ENCODE measurements around the gene SYNPO2. TPM values are rescaled to one million over a fixed set of nuclear protein-coding genes. Genes with fewer than 3 reads are reported as not detected.
"Not testable (repeated sequence)": the region's sequence is repeated elsewhere in the genome, so short reads cannot be mapped to it uniquely, and the experiment has no call there.

Gene SYNPO2
- total RNA-seq, 2 donors from 2014 or later = 960 to 1,079 TPM

GRCh38 chr4:118878507-118878906, 10.1 kb upstream of the SYNPO2 start:
- intact Hi-C loops (cut with DNase I) = not testable (repeated sequence)

GRCh38 chr4:118879409-118879808, 9.2 kb upstream of the SYNPO2 start:
- intact Hi-C loops (cut with DNase I) = no loop called here

More at GRCh38 chr4:118878507-118878906, 10.1 kb upstream of the SYNPO2 start:
- not testable (repeated sequence) for DNase-seq (ENCODE audit: low spot score)

GRCh38 chr4:118881512-118882146, 7.0 kb upstream of the SYNPO2 start:
- intact Hi-C loops (cut with DNase I) = no loop called here
- DNase-seq (ENCODE audit: low spot score) = no peak

More at GRCh38 chr4:118879409-118879808, 9.2 kb upstream of the SYNPO2 start:
- DNase-seq (ENCODE audit: low spot score) = no peak

DNA sequence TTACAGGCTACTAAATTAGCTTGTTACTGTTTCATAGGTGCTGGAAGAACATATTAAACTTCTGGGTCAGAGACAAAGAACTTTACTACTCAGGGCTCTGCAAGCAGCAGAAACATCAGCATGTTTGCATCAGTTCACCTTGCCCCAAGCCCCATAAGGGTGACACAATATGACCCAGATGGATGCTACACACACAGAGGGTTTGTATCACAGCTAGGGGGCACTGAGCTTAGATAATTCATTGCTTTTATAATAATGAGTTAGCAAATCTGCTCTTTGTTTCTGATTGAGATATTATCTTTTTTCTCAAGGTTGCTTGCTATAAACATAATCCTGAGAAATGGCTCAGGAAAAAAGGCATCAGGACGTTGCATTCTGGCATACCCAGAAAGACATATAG, 4.8 kb upstream of the SYNPO2 start:
- DNase-seq (ENCODE audit: low spot score) = no peak
- intact Hi-C loops (cut with DNase I) = no loop called here

DNA sequence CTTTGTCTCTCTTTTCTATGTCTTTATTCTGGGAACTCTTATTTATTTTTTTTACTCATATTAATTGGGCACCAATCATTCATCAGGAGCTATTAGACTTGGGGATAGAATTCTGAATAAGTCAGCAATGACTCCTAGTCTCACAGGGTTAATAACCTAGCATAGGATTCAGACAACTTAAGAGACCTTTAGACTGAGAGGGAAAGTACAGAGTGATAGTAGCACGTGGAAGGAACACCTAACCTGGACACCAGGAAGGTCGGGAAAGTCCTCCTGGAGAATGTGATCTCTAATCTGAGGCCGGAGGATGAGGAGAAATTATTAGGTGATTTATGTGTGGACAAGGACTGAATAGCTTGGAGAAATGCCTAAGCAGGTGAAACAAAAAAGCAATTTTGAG, 3.9 kb upstream of the SYNPO2 start:
- no peak for DNase-seq (ENCODE audit: low spot score)
- intact Hi-C loops (cut with DNase I) = loop anchor here in 1 of 2 donors (5.0 kb wide), 1 partner anchor 112 kb away; no protein-coding TSS in a partner anchor

- DNase-seq (ENCODE audit: low spot score) = no peak
- intact Hi-C loops (cut with DNase I) = loop anchor here in 1 of 2 donors (5.0 kb wide), 1 partner anchor 117 kb away; no protein-coding TSS in a partner anchor
Measured at GRCh38 chr4:118889312-118889691, 648 bp downstream of the SYNPO2 start.

DNA sequence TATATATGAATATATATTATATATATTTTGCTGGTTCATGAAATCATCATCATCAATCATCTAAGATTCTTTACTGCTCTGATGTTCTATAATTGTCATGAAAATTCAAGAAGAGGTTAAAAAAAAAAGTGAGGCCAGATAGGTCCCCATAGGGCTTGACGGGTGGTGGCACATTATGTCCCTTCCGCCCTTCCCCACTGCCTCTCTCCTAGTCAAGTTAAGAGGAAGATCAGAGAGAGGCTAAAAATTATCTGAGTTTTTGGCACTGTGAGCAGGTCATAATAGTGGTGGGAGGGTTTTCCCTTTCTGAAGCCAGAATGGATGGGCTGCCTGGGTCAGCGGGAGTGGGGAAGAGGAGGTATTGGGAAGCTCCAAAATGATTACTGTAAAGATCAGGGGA, 5.4 kb downstream of the SYNPO2 start:
- DNase-seq (ENCODE audit: low spot score) = no peak
- intact Hi-C loops (cut with DNase I) = loop anchor here in 1 of 2 donors (10.0 kb wide), 1 partner anchor 119 kb away; no protein-coding TSS in a partner anchor

DNA sequence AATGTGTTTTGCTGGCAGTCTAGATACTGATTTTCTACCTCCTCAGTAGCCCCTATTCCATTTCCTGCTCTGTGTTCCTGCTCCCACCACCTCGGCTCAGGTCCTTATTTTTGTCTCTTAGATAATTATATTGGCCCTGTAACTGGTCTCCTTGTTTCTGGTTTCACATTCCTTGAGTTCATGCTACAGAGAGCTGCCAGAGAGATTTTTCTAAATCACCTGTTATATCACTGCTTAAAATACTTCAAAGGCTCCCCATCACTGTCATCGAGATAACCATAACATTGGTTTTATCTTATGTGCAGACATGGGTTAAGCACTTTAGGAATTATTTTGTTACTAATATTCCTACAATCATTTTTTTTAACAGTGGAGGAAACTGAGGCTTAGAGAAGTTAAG, 9.6 kb downstream of the SYNPO2 start:
- DNase-seq (ENCODE audit: low spot score) = no peak
- intact Hi-C loops (cut with DNase I) = loop anchor here (5.0 to 10.0 kb wide), 2 partner anchors 69 to 123 kb away; no protein-coding TSS in a partner anchor

DNA sequence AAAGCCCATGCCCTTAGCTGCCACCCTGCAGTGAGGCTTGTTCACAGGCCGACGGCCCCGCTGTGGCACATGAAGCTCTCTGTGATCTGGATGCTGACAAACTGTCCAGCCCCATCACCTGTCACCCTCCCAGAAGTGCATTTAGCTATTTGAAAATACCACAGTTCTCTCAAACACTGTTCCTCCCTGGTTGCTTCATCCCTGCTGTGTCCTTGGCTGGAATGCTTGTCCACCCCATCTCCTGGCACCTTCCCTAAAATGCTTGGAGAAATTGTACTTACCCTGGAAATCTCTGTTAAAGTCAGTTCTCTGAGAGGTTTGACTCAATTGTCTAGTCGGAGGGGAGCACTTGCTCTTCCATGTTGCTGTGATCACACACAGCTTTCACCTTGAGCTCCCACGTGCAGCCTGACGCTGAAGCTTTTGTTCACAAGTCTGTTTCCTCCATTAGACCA, 10.1 kb downstream of the SYNPO2 start:
- peak; percentile 79 for DNase-seq (ENCODE audit: low spot score)
- intact Hi-C loops (cut with DNase I) = loop anchor here (5.0 to 10.0 kb wide), 2 partner anchors 69 to 124 kb away; no protein-coding TSS in a partner anchor

GRCh38 chr4:118904418-118904817, 15.8 kb downstream of the SYNPO2 start:
- intact Hi-C loops (cut with DNase I) = loop anchor here in 1 of 2 donors (5.0 kb wide), 1 partner anchor 48 kb away; no protein-coding TSS in a partner anchor
- no peak for DNase-seq (ENCODE audit: low spot score)

GRCh38 chr4:118904935-118905334, 16.3 kb downstream of the SYNPO2 start:
- intact Hi-C loops (cut with DNase I) = loop anchor here in 1 of 2 donors (5.0 kb wide), 1 partner anchor 47 kb away; no protein-coding TSS in a partner anchor
- no peak for DNase-seq (ENCODE audit: low spot score)

GRCh38 chr4:118905566-118905965, 16.9 kb downstream of the SYNPO2 start:
- DNase-seq (ENCODE audit: low spot score) = no peak
- intact Hi-C loops (cut with DNase I) = no loop called here

DNA sequence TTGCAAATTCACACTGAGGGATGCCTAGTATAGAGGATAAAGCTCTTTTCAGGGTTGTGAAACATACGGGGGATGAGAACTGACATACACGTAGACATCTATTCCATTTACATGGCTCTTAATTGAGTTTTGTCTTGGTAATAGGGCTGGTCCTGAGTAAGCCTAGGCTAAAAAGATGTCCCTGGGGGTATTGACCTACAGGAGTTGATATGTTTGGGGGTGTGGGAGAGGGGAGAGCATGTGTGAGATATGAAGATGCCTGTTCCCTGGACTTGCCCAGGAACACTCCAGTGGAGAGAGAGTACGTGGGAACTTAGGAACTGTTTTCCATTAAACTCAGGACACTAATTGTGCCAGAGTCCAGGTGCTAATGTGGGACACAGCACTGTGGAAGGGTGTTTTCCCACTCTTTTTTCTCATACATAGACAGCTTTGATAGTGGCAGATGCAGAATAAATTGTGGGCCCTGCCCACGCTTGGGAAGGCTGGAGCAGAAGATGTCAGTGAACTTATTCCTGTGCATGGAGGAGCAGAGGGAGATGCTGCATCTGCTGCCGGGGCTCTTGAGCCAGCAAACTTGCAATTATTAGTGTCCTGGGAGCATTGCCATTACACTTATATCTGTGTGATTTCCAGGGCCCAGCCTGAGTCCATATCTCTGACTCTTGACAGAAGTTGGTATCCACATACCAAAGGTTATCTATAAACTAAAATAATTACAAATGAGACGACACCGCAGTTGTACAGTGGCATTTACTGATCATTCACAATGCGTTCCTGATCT, 20.7 kb downstream of the SYNPO2 start:
- intact Hi-C loops (cut with DNase I) = no loop called here
- no peak for DNase-seq (ENCODE audit: low spot score)

DNA sequence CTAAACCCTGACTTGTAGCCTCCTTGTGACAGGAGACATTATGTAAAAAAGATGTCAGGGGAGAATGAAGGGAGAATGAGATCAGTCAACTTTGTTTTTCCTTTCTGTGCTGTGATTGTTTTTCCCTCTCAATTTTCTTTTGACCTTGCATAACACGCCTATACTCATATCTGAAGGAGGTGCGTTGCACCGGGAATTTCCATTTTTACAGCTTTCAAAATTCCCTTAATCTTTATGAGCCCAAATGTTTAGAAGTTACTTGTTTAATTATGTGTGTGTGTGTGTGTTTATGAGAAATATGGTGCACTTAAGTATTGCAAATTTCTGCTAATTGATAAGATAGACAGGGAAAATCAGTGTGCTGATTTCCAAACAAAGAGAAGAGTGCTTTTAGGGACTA, 21.6 kb downstream of the SYNPO2 start:
- no peak for DNase-seq (ENCODE audit: low spot score)
- intact Hi-C loops (cut with DNase I) = no loop called here

GRCh38 chr4:118911238-118911703, 22.6 kb downstream of the SYNPO2 start:
- intact Hi-C loops (cut with DNase I) = no loop called here
- no peak for DNase-seq (ENCODE audit: low spot score)

DNA sequence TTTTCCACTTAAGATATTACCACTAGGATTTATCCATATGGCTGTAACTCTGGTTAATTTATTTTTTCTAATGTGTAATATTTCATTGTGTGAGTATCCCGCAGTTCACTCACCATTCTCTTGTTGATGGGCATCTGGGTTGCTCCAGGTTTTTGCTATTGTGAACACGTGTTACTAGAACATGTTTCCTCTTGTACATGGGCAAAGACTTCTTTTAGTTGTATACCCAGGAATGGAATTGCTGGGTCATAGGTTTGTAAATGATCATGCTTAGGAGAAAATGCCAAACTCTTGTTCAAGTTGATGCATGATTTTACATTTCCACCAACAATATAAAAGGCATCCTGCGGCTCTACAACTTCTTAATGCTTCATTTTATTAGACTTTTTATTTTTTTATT, 26.8 kb downstream of the SYNPO2 start:
- no peak for DNase-seq (ENCODE audit: low spot score)
- intact Hi-C loops (cut with DNase I) = no loop called here

DNA sequence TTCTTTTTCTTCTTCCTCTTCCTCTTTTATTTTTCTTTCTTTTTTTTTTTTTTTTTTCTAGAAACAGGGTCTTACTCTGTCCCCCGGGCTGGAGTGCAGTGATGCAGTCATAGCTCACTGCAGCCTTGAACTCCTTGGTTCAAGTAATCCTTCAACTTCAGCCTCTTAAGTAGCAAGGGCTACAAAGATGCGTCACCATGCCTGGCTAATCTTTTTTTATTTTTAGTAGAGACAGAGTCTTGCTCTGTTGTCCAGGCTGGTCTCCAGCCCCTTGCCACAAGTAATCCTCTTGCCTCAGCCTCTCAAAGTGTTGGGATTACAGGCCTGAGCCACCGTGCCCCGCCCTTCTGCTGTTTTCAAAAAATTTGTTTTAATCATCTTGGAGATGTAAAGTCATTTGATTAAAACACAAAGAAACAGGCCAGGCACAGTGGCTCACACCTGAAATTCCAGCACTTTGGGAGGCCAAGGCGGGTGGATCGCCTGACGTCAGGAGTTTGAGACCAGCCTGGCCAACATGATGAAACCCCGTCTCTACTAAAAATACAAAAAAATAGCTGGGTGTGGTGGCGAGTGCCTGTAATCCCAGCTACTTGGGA, 28.1 kb downstream of the SYNPO2 start:
- intact Hi-C loops (cut with DNase I) = no loop called here
- peak; percentile 73 for DNase-seq (ENCODE audit: low spot score)

DNA sequence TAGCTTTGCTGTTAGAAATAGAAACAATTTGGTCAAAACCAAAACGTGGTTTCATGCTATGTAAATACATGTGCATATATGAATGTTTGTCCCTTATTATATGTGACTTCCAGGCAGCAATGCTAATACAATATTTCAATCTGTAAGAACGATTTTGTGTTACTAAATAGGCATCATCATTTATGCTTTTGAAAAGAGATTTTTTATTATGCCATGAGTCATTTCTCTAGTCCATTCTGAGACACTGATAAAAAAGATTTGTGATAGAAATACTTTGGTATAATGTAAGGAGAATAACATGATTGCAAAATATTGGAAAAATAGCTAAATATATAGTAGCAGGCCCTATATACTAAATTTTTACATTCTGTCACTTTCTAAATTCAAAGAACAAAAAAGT, 28.9 kb downstream of the SYNPO2 start:
- intact Hi-C loops (cut with DNase I) = no loop called here

DNA sequence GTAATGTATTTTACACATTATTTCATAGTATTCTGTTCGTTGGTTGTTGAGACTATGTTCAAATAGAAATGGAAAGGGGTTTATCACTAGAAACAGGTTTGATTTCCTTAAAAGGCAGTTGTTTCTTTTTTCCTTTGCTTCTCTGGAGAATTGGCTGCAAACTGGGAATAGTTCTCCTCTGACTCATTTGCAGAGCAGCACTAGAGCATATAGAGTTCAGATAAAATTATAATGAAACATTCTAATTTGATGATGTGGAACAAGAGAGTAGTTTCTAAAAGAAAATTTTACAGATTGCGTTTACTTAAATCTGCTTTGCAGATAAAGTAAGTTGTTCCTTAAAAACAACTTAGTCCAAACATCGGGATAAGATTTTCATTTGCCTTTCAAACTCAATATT, 29.7 kb downstream of the SYNPO2 start:
- no peak for DNase-seq (ENCODE audit: low spot score)
- intact Hi-C loops (cut with DNase I) = no loop called here

More for the DNA sequence above, 28.9 kb downstream of the SYNPO2 start:
- no peak for DNase-seq (ENCODE audit: low spot score)

GRCh38 chr4:118920247-118920646, 31.6 kb downstream of the SYNPO2 start:
- intact Hi-C loops (cut with DNase I) = no loop called here
- DNase-seq (ENCODE audit: low spot score) = no peak

All from posterior vena cava (tissue), 2 donors.